Esophagus squamous epithelium (tissue), 5 donors: Measurements from ENCODE around the gene LINGO3. TPM values are rescaled to one million over a fixed set of nuclear protein-coding genes. Genes with fewer than 3 reads are reported as not detected.

Source experiments
- DNase-seq: peaks from one replicate; lab custom pipeline; 2025; lab: John Stamatoyannopoulos, UW
- H3K27ac ChIP-seq, 4 donors: fragments of 200-600 bp; sonication (generic); one replicate each; pipeline ENCODE4 v1.5.1; 2016 to 2019; ENCODE audit warnings: mild to moderate bottlenecking in 1 of 4
- H3K27me3 ChIP-seq, 4 donors: fragments of 200-600 bp; sonication (generic); 1 replicate in 3 of 4; 2 replicates in 1 of 4; pipeline versions ENCODE4 v1.5.1 to v1.6.0; 2017 to 2021; ENCODE audit warnings: antibody characterized with exemption in 1 of 4
- H3K36me3 ChIP-seq, 3 donors: fragments of 200-600 bp; sonication (generic); one replicate each; pipeline ENCODE4 v1.5.1; 2016 to 2019
- H3K4me1 ChIP-seq, 3 donors: fragments of 200-600 bp; sonication (generic); one replicate each; pipeline ENCODE4 v1.5.1; 2017 to 2019
- H3K4me3 ChIP-seq, 4 donors: fragments of 200-600 bp; sonication (generic); 1 replicate in 3 of 4; 2 replicates in 1 of 4; pipeline ENCODE4 v1.5.1; 2016 to 2019; ENCODE audit warnings: mild to moderate bottlenecking in 2 of 4, moderate library complexity in 1 of 4
- H3K9me3 ChIP-seq, 3 donors: fragments of 200-600 bp; sonication (generic); one replicate each; pipeline ENCODE4 v1.5.1; 2016 to 2019
- CTCF ChIP-seq, 6 experiments: fragments of 450-650 bp in 4 of 6; fragments of 200-600 bp in 2 of 6; sonication (generic) in 2 of 6; IDR thresholded peaks; one replicate each; pipeline ENCODE4 v1.5.1; 2016 to 2019; ENCODE audit warnings: antibody characterized with exemption in 6 of 6, mild to moderate bottlenecking in 4 of 6, moderate library complexity in 4 of 6
- POLR2A ChIP-seq, 4 donors: fragments of 450-650 bp; IDR thresholded peaks; one replicate each; pipeline ENCODE4 v1.6.1; 2017; ENCODE audit warnings: antibody characterized with exemption in 4 of 4, mild to moderate bottlenecking in 4 of 4, moderate library complexity in 3 of 4
- WGBS, 2 donors: methylation state at CpG; one replicate each; pipeline ENCODE4 v1.1.5; 2018; 5-methylcytosine and 5-hydroxymethylcytosine counted together
- intact Hi-C: fragments of 100-400 bp; cut with DNase I; formaldehyde crosslinking; loops from one replicate; pipeline ENCODE4 v1.15.0; 2022
- total RNA-seq, 4 donors: library from RNA; depleted of rRNA; stranded (reverse); fragments of >200 nt; gene quantifications; one replicate each; pipeline ENCODE4 v1.1.0, GENCODE V29; 2016
- donor health status: DM: yes; HTN: yes; CAD: no.

Gene LINGO3
- total RNA-seq, 4 donors from 2014 or later: 0.09 TPM; not detected in 3

DNA sequence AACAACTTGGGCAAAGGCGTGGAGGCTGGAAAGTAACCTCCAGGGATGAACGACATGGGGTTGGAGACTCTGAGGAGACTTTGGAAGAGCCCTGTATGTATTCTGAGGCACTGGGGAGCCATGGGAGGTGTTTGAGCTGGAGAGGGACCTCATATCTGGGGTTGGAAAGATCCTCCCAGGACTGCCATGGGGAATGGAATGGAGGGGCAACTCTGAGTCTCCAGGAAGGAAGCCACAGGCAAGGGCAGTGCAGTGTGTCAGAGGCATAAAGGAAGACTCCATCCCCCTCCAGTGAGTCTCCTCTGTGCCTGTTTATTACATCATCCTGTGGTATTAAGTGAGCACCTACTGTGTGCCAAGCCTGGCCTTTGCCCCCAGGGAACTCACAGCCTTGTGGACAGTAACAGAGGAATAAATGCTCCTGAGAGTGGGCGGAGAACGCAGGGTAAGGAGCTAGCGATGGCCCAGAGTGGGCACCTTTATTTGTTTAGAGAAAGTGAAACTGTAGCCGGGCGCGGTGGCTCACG, 33.7 kb downstream of the LINGO3 start:
- intact Hi-C loops: loop anchor here (5.0 kb wide), 1 partner anchor 53 kb away; the partner anchor contains the start of genes LSM7 and SPPL2B
- H3K27ac ChIP-seq: peak overlapping the region; percentile 48 to 100 (median 88)
- no peaks in the 10 kb centered on the region for H3K27me3 ChIP-seq
- peaks cover 49 to 60% (median 50%) of the 10 kb centered on the region in 3 donors for H3K4me1 ChIP-seq
- no peak for DNase-seq
- H3K4me3 ChIP-seq: peak overlapping the region in 3 of 4 donors; percentile 15 to 96 (median 29)
- H3K36me3 ChIP-seq: peaks cover 10 to 47% (median 15%) of the 10 kb centered on the region in 3 donors
- WGBS, 2 donors: 87% methylated on average over 9 of the region's 9 CpGs
- TF ChIP-seq CTCF (IDR thresholded peaks at IDR 0.05): no peak
- no peak for TF ChIP-seq POLR2A (IDR thresholded peaks at IDR 0.05)
- H3K9me3 ChIP-seq: no peaks in the 10 kb centered on the region

- intact Hi-C loops: loop anchor here (5.0 kb wide), 1 partner anchor 54 kb away; the partner anchor contains the start of genes LSM7 and SPPL2B
- DNase-seq: no peak
- H3K4me3 ChIP-seq: peak overlapping the region in 3 of 4 donors; percentile 15 to 96 (median 29)
These were observed 34.4 kb downstream of the LINGO3 start for GRCh38 chr19:2273356-2274184.

DNA sequence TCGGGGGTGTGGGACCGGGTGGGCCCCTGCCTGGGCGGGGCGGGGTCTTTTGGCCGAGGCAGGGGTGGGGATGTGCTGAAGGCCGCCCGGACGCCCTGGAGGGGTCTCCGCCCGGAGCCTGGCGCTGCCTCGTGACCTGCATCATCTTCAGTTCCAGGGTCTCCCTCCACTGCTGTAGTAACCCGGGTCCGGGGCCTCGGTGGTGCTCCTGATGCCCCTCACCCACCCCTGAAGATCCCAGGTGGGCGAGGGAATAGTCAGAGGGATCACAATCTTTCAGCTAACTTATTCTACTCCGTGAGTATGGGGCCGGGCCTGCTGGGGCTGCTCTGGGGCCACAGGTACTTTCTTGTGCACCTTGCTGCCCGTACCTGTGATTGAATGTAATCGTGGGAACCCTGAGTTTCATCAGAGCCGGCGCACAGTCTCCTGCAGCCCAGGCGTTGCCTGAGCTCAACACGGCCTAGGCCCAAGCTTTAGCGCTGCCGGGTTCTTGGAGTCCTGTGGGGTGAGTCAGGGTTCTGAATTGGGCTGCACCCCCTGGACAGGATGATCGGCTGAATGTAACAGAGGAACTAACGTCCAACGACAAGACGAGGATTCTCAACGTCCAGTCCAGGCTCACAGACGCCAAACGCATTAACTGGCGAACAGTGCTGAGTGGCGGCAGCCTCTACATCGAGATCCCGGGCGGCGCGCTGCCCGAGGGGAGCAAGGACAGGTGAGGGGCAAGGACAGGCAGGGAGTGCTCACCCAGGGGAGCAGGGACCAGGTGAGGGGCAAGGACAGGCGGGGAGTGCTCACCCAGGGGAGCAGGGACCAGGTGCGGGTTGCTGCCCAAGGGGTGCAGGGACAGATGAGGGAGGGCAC, 36.5 kb downstream of the LINGO3 start:
- peak in 1 of 4 donors; percentile 37 for TF ChIP-seq POLR2A (IDR thresholded peaks at IDR 0.05)
- TF ChIP-seq CTCF (IDR thresholded peaks at IDR 0.05): no peak

More at GRCh38 chr19:2273356-2274184, 34.4 kb downstream of the LINGO3 start:
- 14 to 16% methylated on average over 9 to 17 of the region's 45 CpGs for WGBS, 2 donors
- H3K9me3 ChIP-seq: no peaks in the 10 kb centered on the region
- H3K27ac ChIP-seq: peak overlapping the region; percentile 48 to 100 (median 88)
- no peaks in the 10 kb centered on the region for H3K27me3 ChIP-seq
- peak; percentile 97 to 99 (median 98) for TF ChIP-seq CTCF (IDR thresholded peaks at IDR 0.05)
- TF ChIP-seq POLR2A (IDR thresholded peaks at IDR 0.05): peak in 1 of 4 donors; percentile 47
- H3K36me3 ChIP-seq: peaks cover 10 to 47% (median 15%) of the 10 kb centered on the region in 3 donors
- peaks cover 50 to 65% (median 51%) of the 10 kb centered on the region in 3 donors for H3K4me1 ChIP-seq

DNA sequence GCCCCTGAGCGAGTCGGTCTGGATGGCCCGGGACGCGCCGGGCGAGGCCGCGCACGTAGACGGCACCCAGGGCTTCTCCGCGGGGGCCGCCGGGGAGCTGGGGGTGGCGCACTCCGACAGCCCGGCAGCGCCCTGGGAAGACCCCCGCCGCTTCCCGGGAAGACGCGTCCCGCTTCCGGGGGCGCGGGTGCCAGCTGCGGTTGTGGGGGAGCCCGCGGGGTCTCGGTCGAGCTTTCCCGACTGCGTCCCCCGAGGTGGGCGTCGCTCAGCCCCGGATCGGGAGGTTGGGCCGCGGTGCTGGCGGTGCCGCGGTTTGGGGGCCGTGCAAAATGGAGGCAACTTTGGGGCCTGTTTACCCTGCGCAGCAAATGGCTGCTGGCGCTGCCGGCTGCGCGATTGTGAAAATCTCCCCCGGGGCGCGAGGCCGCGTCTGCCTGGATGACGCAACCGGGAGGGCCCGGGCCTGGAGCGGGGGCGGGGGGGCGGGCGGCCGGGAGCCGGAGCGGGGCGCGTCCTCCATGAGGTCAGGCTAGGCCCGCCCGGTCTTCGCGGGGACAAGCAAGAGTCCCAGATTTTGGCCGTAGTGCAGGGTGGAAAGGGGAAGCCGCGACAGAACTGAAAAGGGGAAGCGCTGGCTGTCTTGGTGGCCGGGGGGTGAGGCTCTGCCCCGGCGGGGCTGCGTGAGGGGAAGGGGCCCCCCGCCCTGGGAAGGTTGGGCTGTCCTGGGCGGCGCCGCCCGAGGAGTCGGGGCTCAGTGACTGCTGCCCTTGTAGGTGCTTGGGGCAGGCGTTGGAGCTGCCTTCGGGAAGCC, 37.3 kb downstream of the LINGO3 start:
- intact Hi-C loops: loop anchor here (2.0 to 5.0 kb wide), 2 partner anchors 34 to 57 kb away; partner anchors contain the start of genes LSM7, PLEKHJ1, SF3A2 and SPPL2B
- DNase-seq: peak; percentile 58
- peak overlapping the region; percentile 99 to 100 (median 100) for H3K27ac ChIP-seq
- no peaks in the 10 kb centered on the region for H3K27me3 ChIP-seq
- TF ChIP-seq CTCF (IDR thresholded peaks at IDR 0.05) (no peak), POLR2A (IDR thresholded peaks at IDR 0.05) (peak in 2 of 4 donors; percentile 67 to 80)
- peak overlapping the region; percentile 84 to 98 (median 94) for H3K4me3 ChIP-seq
- no peaks in the 10 kb centered on the region for H3K9me3 ChIP-seq
- H3K36me3 ChIP-seq: peaks cover 10 to 36% (median 15%) of the 10 kb centered on the region in 3 donors
- peaks cover 42 to 75% (median 59%) of the 10 kb centered on the region in 3 donors for H3K4me1 ChIP-seq
- 0% methylated on average over 8 of the region's 88 CpGs; no CpG with 5 or more reads in 1 of the 2 donors for WGBS, 2 donors

More for the DNA sequence above, 36.5 kb downstream of the LINGO3 start:
- WGBS, 2 donors: 15 to 21% methylated on average over 7 to 9 of the region's 43 CpGs
- no peak for DNase-seq
- no peaks in the 10 kb centered on the region for H3K27me3 ChIP-seq
- H3K36me3 ChIP-seq: peaks cover 10 to 44% (median 15%) of the 10 kb centered on the region in 3 donors
- intact Hi-C loops: loop anchor here (2.0 to 5.0 kb wide), 2 partner anchors 35 to 56 kb away; partner anchors contain the start of genes LSM7, PLEKHJ1, SF3A2 and SPPL2B
- H3K27ac ChIP-seq: peak overlapping the region; percentile 99 to 100 (median 100)
- peaks cover 50 to 81% (median 59%) of the 10 kb centered on the region in 3 donors for H3K4me1 ChIP-seq
- H3K9me3 ChIP-seq: no peaks in the 10 kb centered on the region
- peak overlapping the region; percentile 84 to 98 (median 94) for H3K4me3 ChIP-seq
